Upper lobe of left lung (tissue), 6 donors: ENCODE measurements around the gene RNASET2. TPM values are rescaled to one million over a fixed set of nuclear protein-coding genes. Genes with fewer than 3 reads are reported as not detected.
A peak's percentile ranks its signal among the peaks of the same experiment; 100 is the strongest.

Experiments
- ATAC-seq, 2 donors: fragments of 200-7000 bp; cut with Tn5 transposase; one replicate each; pipeline ENCODE4 v1.9.1; 2022; ENCODE audit warnings: mild to moderate bottlenecking in 2 of 2, moderate library complexity in 2 of 2; ENCODE audit not compliant: low FRiP score in 2 of 2
- DNase-seq, 2 donors: peaks; one replicate each; pipeline ENCODE4 v3.0.0-alpha.2; 2019 to 2020
- H3K27ac ChIP-seq, 4 donors: fragments of 200-600 bp; sonication (generic); one replicate each; pipeline ENCODE4 v1.5.1; 2016 to 2019
- H3K27me3 ChIP-seq, 4 donors: fragments of 200-600 bp; sonication (generic); one replicate each; pipeline ENCODE4 v1.5.1; 2017 to 2019
- H3K36me3 ChIP-seq, 4 donors: fragments of 200-600 bp; sonication (generic); one replicate each; pipeline ENCODE4 v1.5.1; 2016 to 2019
- H3K4me1 ChIP-seq, 4 donors: fragments of 200-600 bp; sonication (generic); one replicate each; pipeline ENCODE4 v1.5.1; 2018 to 2019
- H3K4me3 ChIP-seq, 4 donors: fragments of 200-600 bp; sonication (generic); one replicate each; pipeline ENCODE4 v1.5.1; 2017 to 2019; ENCODE audit warnings: mild to moderate bottlenecking in 2 of 4, moderate library complexity in 1 of 4
- H3K9me3 ChIP-seq, 4 donors: fragments of 200-600 bp; sonication (generic); one replicate each; pipeline ENCODE4 v1.5.1; 2018 to 2019
- CTCF ChIP-seq, 6 experiments: fragments of 450-650 bp in 4 of 6; fragments of 200-600 bp in 2 of 6; sonication (generic) in 2 of 6; IDR thresholded peaks; one replicate each; pipeline ENCODE4 v1.5.1; 2016 to 2019; ENCODE audit warnings: antibody characterized with exemption in 6 of 6
- EP300 ChIP-seq, 4 donors: sonication (generic); formaldehyde crosslinking; IDR thresholded peaks; one replicate each; pipeline ENCODE4 v1.5.1; 2017; ENCODE audit warnings: antibody characterized with exemption in 4 of 4, control low read depth in 2 of 4
- POLR2A ChIP-seq, 4 donors: fragments of 450-650 bp; IDR thresholded peaks; one replicate each; pipeline ENCODE4 v1.5.1; 2016 to 2017; ENCODE audit warnings: antibody characterized with exemption in 4 of 4, mild to moderate bottlenecking in 2 of 4
- POLR2AphosphoS5 ChIP-seq, 2 donors: sonication (generic); formaldehyde crosslinking; IDR thresholded peaks; one replicate each; pipeline ENCODE4 v1.5.1; 2017; ENCODE audit warnings: antibody characterized with exemption in 2 of 2
- WGBS, 2 donors: methylation state at CpG; one replicate each; pipeline ENCODE4 v1.1.5; 2017 to 2018; 5-methylcytosine and 5-hydroxymethylcytosine counted together
- total RNA-seq, 6 donors: library from RNA; depleted of rRNA in 4 of 6; stranded (reverse); fragments of >200 nt in 4 of 6; gene quantifications; one replicate each; pipeline versions ENCODE4 v1.1.0 to v1.2.1, GENCODE V29; 2016 to 2021
- donor health status: DM: no; HTN: no; CAD: no; lungs with moderate emphysema.
- donor health status: DM: no; HTN: yes; CAD: no; lungs with severe emphysema.

The RNASET2 gene
- total RNA-seq, 6 donors from 2014 or later: 66.4 to 131 (median 94.8) TPM

GRCh38 chr6:166970776-166971175, 14.4 kb upstream of the RNASET2 start:
- Histone ChIP-seq H3K36me3 (no peaks in the 10 kb centered on the region), H3K27ac (no peak overlapping the region), H3K27me3 (no peaks in the 10 kb centered on the region), H3K4me3 (no peak overlapping the region), H3K9me3 (no peaks in the 10 kb centered on the region), H3K4me1 (no peaks in the 10 kb centered on the region)
- TF ChIP-seq CTCF (IDR thresholded peaks at IDR 0.05): no peak
- no peak for TF ChIP-seq EP300 (IDR thresholded peaks at IDR 0.05)
- no peak for TF ChIP-seq POLR2A (IDR thresholded peaks at IDR 0.05)
- no peak for TF ChIP-seq POLR2AphosphoS5 (IDR thresholded peaks at IDR 0.05)
- no peak for ATAC-seq
- peak in 1 of 2 donors; percentile 61 for DNase-seq
- WGBS, 2 donors: 89 to 91% methylated on average over 14 to 17 of the region's 17 CpGs

- Histone ChIP-seq H3K4me3 (no peak overlapping the region), H3K4me1 (no peaks in the 10 kb centered on the region), H3K27me3 (no peaks in the 10 kb centered on the region), H3K9me3 (no peaks in the 10 kb centered on the region), H3K27ac (no peak overlapping the region), H3K36me3 (no peaks in the 10 kb centered on the region)
- no peak for ATAC-seq
- TF ChIP-seq POLR2A (IDR thresholded peaks at IDR 0.05) (no peak), POLR2AphosphoS5 (IDR thresholded peaks at IDR 0.05) (no peak), EP300 (IDR thresholded peaks at IDR 0.05) (no peak), CTCF (IDR thresholded peaks at IDR 0.05) (no peak)
- no peak for DNase-seq
Measured at GRCh38 chr6:166970091-166970490, 13.7 kb upstream of the RNASET2 start.

- Histone ChIP-seq H3K9me3 (no peaks in the 10 kb centered on the region), H3K36me3 (no peaks in the 10 kb centered on the region), H3K27me3 (no peaks in the 10 kb centered on the region), H3K27ac (no peak overlapping the region), H3K4me3 (no peak overlapping the region), H3K4me1 (no peaks in the 10 kb centered on the region)
- ATAC-seq (no peak), DNase-seq (no peak)
- WGBS, 2 donors: 56 to 66% methylated on average over 8 of the region's 8 CpGs
- no peak for TF ChIP-seq POLR2A (IDR thresholded peaks at IDR 0.05)
- TF ChIP-seq EP300 (IDR thresholded peaks at IDR 0.05): no peak
- TF ChIP-seq POLR2AphosphoS5 (IDR thresholded peaks at IDR 0.05): no peak
- no peak for TF ChIP-seq CTCF (IDR thresholded peaks at IDR 0.05)
Measured at GRCh38 chr6:166969390-166970002, 13.1 kb upstream of the RNASET2 start.

GRCh38 chr6:166966268-166966667, 9.9 kb upstream of the RNASET2 start:
- Histone ChIP-seq H3K4me1 (no peaks in the 10 kb centered on the region), H3K27ac (no peak overlapping the region), H3K4me3 (no peak overlapping the region), H3K36me3 (no peaks in the 10 kb centered on the region), H3K9me3 (no peaks in the 10 kb centered on the region), H3K27me3 (no peaks in the 10 kb centered on the region)
- WGBS, 2 donors: 94 to 100% methylated on average over 2 of the region's 2 CpGs
- no peak for TF ChIP-seq CTCF (IDR thresholded peaks at IDR 0.05)
- no peak for TF ChIP-seq POLR2AphosphoS5 (IDR thresholded peaks at IDR 0.05)
- TF ChIP-seq EP300 (IDR thresholded peaks at IDR 0.05): no peak
- TF ChIP-seq POLR2A (IDR thresholded peaks at IDR 0.05): no peak
- ATAC-seq (no peak), DNase-seq (no peak)

GRCh38 chr6:166960609-166960978, 4.2 kb upstream of the RNASET2 start:
- no peak overlapping the region for H3K4me3 ChIP-seq
- H3K27me3 ChIP-seq: no peaks in the 10 kb centered on the region
- TF ChIP-seq CTCF (IDR thresholded peaks at IDR 0.05) (no peak), EP300 (IDR thresholded peaks at IDR 0.05) (no peak), POLR2AphosphoS5 (IDR thresholded peaks at IDR 0.05) (no peak), POLR2A (IDR thresholded peaks at IDR 0.05) (no peak)
- ATAC-seq (no peak), DNase-seq (no peak)
- peaks cover 27 to 41% (median 33%) of the 10 kb centered on the region in 4 donors for H3K4me1 ChIP-seq
- 87 to 91% methylated on average over 3 of the region's 3 CpGs for WGBS, 2 donors
- no peaks in the 10 kb centered on the region for H3K9me3 ChIP-seq
- H3K36me3 ChIP-seq: no peaks in the 10 kb centered on the region
- H3K27ac ChIP-seq: peak overlapping the region in 3 of 4 donors; percentile 93 to 98 (median 94)
